HEK293 (cell line): ENCODE data around the gene ABCA2.

Experiments used
- CTCF ChIA-PET: fragments of 350-600 bp; formaldehyde crosslinking; extraction: SDS; loops from one replicate; lab custom pipeline; 2021; ENCODE audit warnings: antibody characterized with exemption; lab: Yijun Ruan, JAX
- POLR2A ChIA-PET: fragments of 300-600 bp; formaldehyde crosslinking; extraction: SDS; loops from one replicate; lab custom pipeline; 2020; ENCODE audit warnings: antibody characterized with exemption, inconsistent platforms; lab: Yijun Ruan, JAX
- H3K27ac ChIP-seq: fragments of 200-500 bp; sonication (Bioruptor generic); 2 replicates; pipeline ENCODE4 v1.5.1; 2014; ENCODE audit warnings: low read depth, low read length, control low read depth, inconsistent platforms; ENCODE audit errors: extremely low read depth
- H3K36me3 ChIP-seq, 2 experiments: fragments of 200-500 bp in 1 of 2; sonication (Bioruptor generic) in 1 of 2; 1 replicate in 1 of 2; 2 replicates in 1 of 2; pipeline ENCODE4 v1.5.1; 2014 to 2017; ENCODE audit warnings: inconsistent platforms in 2 of 2, low read length in 2 of 2; ENCODE audit not compliant: control insufficient read depth in 2 of 2, insufficient read depth in 1 of 2
- H3K4me1 ChIP-seq: fragments of 200-500 bp; sonication (Bioruptor generic); 2 replicates; pipeline ENCODE4 v1.5.1; 2014; ENCODE audit warnings: mild to moderate bottlenecking, low read length, inconsistent platforms; ENCODE audit not compliant: control insufficient read depth, insufficient read depth
- H3K4me3 ChIP-seq: 2 replicates; pipeline ENCODE4 v1.5.1; 2011; ENCODE audit warnings: low read depth, mild to moderate bottlenecking, control low read depth, low read length, moderate library complexity
- H3K9me3 ChIP-seq: fragments of 200-500 bp; sonication (Bioruptor generic); 2 replicates; pipeline ENCODE4 v1.5.1; 2014; ENCODE audit warnings: low read depth, low read length, inconsistent platforms; ENCODE audit not compliant: control insufficient read depth, insufficient read depth
- GLIS2 ChIP-seq: fragments of 450-650 bp; formaldehyde crosslinking; IDR thresholded peaks from 2 replicates; pipeline ENCODE4 v1.5.1; 2016; ENCODE audit warnings: missing biosample characterization, missing genetic modification characterization
- HOXA7 ChIP-seq: sonication (generic); formaldehyde crosslinking; IDR thresholded peaks from 2 replicates; pipeline ENCODE4 v1.8.1; 2022; ENCODE audit warnings: missing genetic modification reagents, borderline replicate concordance
- KLF10 ChIP-seq: fragments of 450-650 bp; IDR thresholded peaks from 2 replicates; pipeline ENCODE4 v1.5.1; 2018; ENCODE audit warnings: missing biosample characterization, mild to moderate bottlenecking, missing genetic modification characterization
- KLF9 ChIP-seq: fragments of 450-650 bp; formaldehyde crosslinking; IDR thresholded peaks from 2 replicates; pipeline ENCODE4 v1.5.1; 2016; ENCODE audit warnings: missing biosample characterization, missing genetic modification characterization, low read depth
- PATZ1 ChIP-seq: fragments of 450-650 bp; formaldehyde crosslinking; IDR thresholded peaks from 2 replicates; pipeline ENCODE4 v1.5.1; 2016; ENCODE audit warnings: missing biosample characterization, missing genetic modification characterization
- PRDM1 ChIP-seq: fragments of 450-650 bp; formaldehyde crosslinking; IDR thresholded peaks from 2 replicates; pipeline ENCODE4; 2016; ENCODE audit warnings: missing biosample characterization, missing genetic modification characterization
- ZBTB10 ChIP-seq: fragments of 450-650 bp; formaldehyde crosslinking; IDR thresholded peaks from 2 replicates; pipeline ENCODE4 v1.5.1; 2016; ENCODE audit warnings: missing biosample characterization, missing genetic modification characterization
- ZBTB17 ChIP-seq: fragments of 450-650 bp; formaldehyde crosslinking; IDR thresholded peaks from 2 replicates; pipeline ENCODE4 v1.5.1; 2016; ENCODE audit warnings: missing biosample characterization, missing genetic modification characterization
- ZBTB49 ChIP-seq: fragments of 450-650 bp; formaldehyde crosslinking; IDR thresholded peaks from 2 replicates; pipeline ENCODE4 v1.5.1; 2016; ENCODE audit warnings: missing biosample characterization, missing genetic modification characterization, low read depth
- ZBTB7A ChIP-seq: fragments of 450-650 bp; formaldehyde crosslinking; IDR thresholded peaks from 2 replicates; pipeline ENCODE4 v1.5.1; 2016; ENCODE audit warnings: low read depth, missing biosample characterization, missing genetic modification characterization
- ZEB2 ChIP-seq: fragments of 450-650 bp; formaldehyde crosslinking; IDR thresholded peaks from 2 replicates; pipeline ENCODE4 v1.5.1; 2016; ENCODE audit warnings: missing biosample characterization, missing genetic modification characterization
- ZFHX2 ChIP-seq: fragments of 450-650 bp; formaldehyde crosslinking; conservative IDR thresholded peaks from 2 replicates; pipeline ENCODE4 v1.5.1; 2016; ENCODE audit warnings: missing biosample characterization, missing genetic modification characterization
- ZFP69B ChIP-seq: fragments of 450-650 bp; formaldehyde crosslinking; IDR thresholded peaks from 2 replicates; pipeline ENCODE4 v1.5.1; 2016; ENCODE audit warnings: missing biosample characterization, missing genetic modification characterization
- ZNF214 ChIP-seq: fragments of 450-650 bp; formaldehyde crosslinking; IDR thresholded peaks from 2 replicates; pipeline ENCODE4 v1.5.1; 2017; ENCODE audit warnings: missing biosample characterization, mild to moderate bottlenecking, missing genetic modification characterization, borderline replicate concordance
- ZNF248 ChIP-seq: fragments of 450-650 bp; formaldehyde crosslinking; IDR thresholded peaks from 2 replicates; pipeline ENCODE4 v1.5.1; 2017; ENCODE audit warnings: missing biosample characterization, missing genetic modification characterization
- ZNF292 ChIP-seq: fragments of 450-650 bp; formaldehyde crosslinking; IDR thresholded peaks from 2 replicates; pipeline ENCODE4 v1.5.1; 2016; ENCODE audit warnings: low read depth, missing biosample characterization, missing genetic modification characterization, borderline replicate concordance
- ZNF335 ChIP-seq: fragments of 450-650 bp; formaldehyde crosslinking; conservative IDR thresholded peaks from 2 replicates; pipeline ENCODE4 v1.5.1; 2016; ENCODE audit warnings: missing biosample characterization, missing genetic modification characterization
- ZNF341 ChIP-seq: fragments of 450-650 bp; formaldehyde crosslinking; IDR thresholded peaks from 2 replicates; pipeline ENCODE4; 2016; ENCODE audit warnings: low read depth, missing biosample characterization, missing genetic modification characterization
- ZNF473 ChIP-seq: fragments of 450-650 bp; formaldehyde crosslinking; IDR thresholded peaks from 2 replicates; pipeline ENCODE4 v1.5.1; 2017; ENCODE audit warnings: missing biosample characterization, missing genetic modification characterization
- ZNF530 ChIP-seq: fragments of 450-650 bp; formaldehyde crosslinking; IDR thresholded peaks from 2 replicates; pipeline ENCODE4 v1.5.1; 2016; ENCODE audit warnings: low read depth, missing biosample characterization, missing genetic modification characterization
- ZNF548 ChIP-seq: fragments of 450-650 bp; formaldehyde crosslinking; IDR thresholded peaks from 2 replicates; pipeline ENCODE4 v1.5.1; 2016; ENCODE audit warnings: missing biosample characterization, missing genetic modification characterization
- ZNF560 ChIP-seq: fragments of 450-650 bp; formaldehyde crosslinking; IDR thresholded peaks from 2 replicates; pipeline ENCODE4 v1.5.1; 2017; ENCODE audit warnings: missing biosample characterization, missing genetic modification characterization, borderline replicate concordance
- ZNF600 ChIP-seq: fragments of 450-650 bp; formaldehyde crosslinking; IDR thresholded peaks from 2 replicates; pipeline ENCODE4 v1.5.1; 2016; ENCODE audit warnings: missing biosample characterization, missing genetic modification characterization
- ZNF623 ChIP-seq: fragments of 450-650 bp; formaldehyde crosslinking; IDR thresholded peaks from 2 replicates; pipeline ENCODE4 v1.5.1; 2016; ENCODE audit warnings: missing biosample characterization, missing genetic modification characterization
- ZNF639 ChIP-seq: fragments of 450-650 bp; formaldehyde crosslinking; IDR thresholded peaks from 2 replicates; pipeline ENCODE4 v1.5.1; 2016; ENCODE audit warnings: missing biosample characterization, missing genetic modification characterization
- ZNF654 ChIP-seq: fragments of 450-650 bp; formaldehyde crosslinking; IDR thresholded peaks from 2 replicates; pipeline ENCODE4 v1.5.1; 2016; ENCODE audit warnings: low read depth, missing biosample characterization, missing genetic modification characterization
- ZNF677 ChIP-seq: fragments of 450-650 bp; IDR thresholded peaks from 2 replicates; pipeline ENCODE4 v1.5.0; 2018; ENCODE audit warnings: missing biosample characterization, mild to moderate bottlenecking, missing genetic modification characterization, moderate library complexity
- ZNF768 ChIP-seq: fragments of 450-650 bp; formaldehyde crosslinking; IDR thresholded peaks from 2 replicates; pipeline ENCODE4 v1.5.1; 2018; ENCODE audit warnings: missing biosample characterization, mild to moderate bottlenecking, missing genetic modification characterization

ABCA2 gene

GRCh38 chr9:137028263-137029057 is 423 bp upstream of the ABCA2 start (continued):
- TF ChIP-seq PATZ1 (tag by site-specific recombination) (peak; percentile 84), ZNF623 (tag by site-specific recombination) (peak; percentile 5; the same call in 1 of the 2 replicates), ZNF639 (no peak), ZNF335 (peak; percentile 94), KLF9 (tag by site-specific recombination) (peak; percentile 45; the same call in 1 of the 2 replicates), ZBTB10 (tag by site-specific recombination) (peak; percentile 87), ZNF292 (tag by site-specific recombination) (no peak), ZBTB17 (tag by site-specific recombination) (peak; percentile 77), ZFP69B (tag by site-specific recombination) (0 out of 2 replicates have a peak, but pooled peaks have one; percentile 38), KLF10 (tag by site-specific recombination) (0 out of 2 replicates have a peak, but pooled peaks have one; percentile 34), ZNF548 (tag by site-specific recombination) (no peak), ZNF600 (tag by site-specific recombination) (peak; percentile 89), ZNF473 (tag by site-specific recombination) (no peak), ZBTB7A (tag by site-specific recombination) (0 out of 2 replicates have a peak, but pooled peaks have one; percentile 24), ZEB2 (tag by site-specific recombination) (peak; percentile 92), ZNF654 (tag by site-specific recombination) (peak; percentile 48; the same call in 1 of the 2 replicates), ZNF248 (tag by site-specific recombination) (no peak)

- Histone ChIP-seq H3K36me3 (peaks cover 0 to 4% of the 10 kb centered on the region in 2 experiments; a peak in 1 of 3 replicates), H3K9me3 (no peaks in the 10 kb centered on the region), H3K27ac (no peak overlapping the region), H3K4me1 (peaks cover 2% of the 10 kb centered on the region; the same call in 1 of the 2 replicates), H3K4me3 (no peak overlapping the region)
- ChIA-PET POLR2A (interaction anchor here (1.9 kb wide), 1 partner anchor 35 kb away, joined by 6 read pairs; the partner anchor contains the start of gene PAXX), CTCF (interaction anchor here (0.7 to 5.8 kb wide), 13 partner anchors 8 to 240 kb away, joined by 3 to 86 read pairs (median 6); partner anchors contain the start of genes CLIC3, MAN1B1, SAPCD2 and TMEM141)
- TF ChIP-seq ZNF768 (tag by site-specific recombination) (no peak), GLIS2 (tag by site-specific recombination) (no peak), ZNF677 (no peak), HOXA7 (no peak), ZNF214 (no peak), PRDM1 (tag by site-specific recombination) (no peak), ZFHX2 (tag by site-specific recombination) (no peak), ZNF560 (tag by site-specific recombination) (no peak), ZNF530 (tag by site-specific recombination) (no peak), ZNF341 (tag by site-specific recombination) (no peak), ZBTB49 (tag by site-specific recombination) (no peak)
Measured at GRCh38 chr9:137026828-137027227, 1.2 kb downstream of the ABCA2 start.
